KMS-11 (cell line): ENCODE results near the gene GINS2.

Source experiments
- H2AFZ ChIP-seq: fragments of 200-600 bp; sonication (generic); 2 replicates; pipeline ENCODE4 v1.6.1; 2016; ENCODE audit warnings: antibody characterized with exemption, mixed run types, low read depth
- H3K27ac ChIP-seq: fragments of 200-600 bp; sonication (generic); 2 replicates; pipeline ENCODE4 v1.6.1; 2016; ENCODE audit warnings: mild to moderate bottlenecking, mixed run types
- H3K27me3 ChIP-seq: fragments of 200-600 bp; sonication (generic); 2 replicates; pipeline ENCODE4 v1.6.1; 2017; ENCODE audit warnings: mild to moderate bottlenecking, low read depth, mixed run types, moderate library complexity; ENCODE audit not compliant: insufficient read depth
- H3K36me3 ChIP-seq: fragments of 200-600 bp; sonication (generic); 2 replicates; pipeline ENCODE4 v1.6.1; 2017; ENCODE audit warnings: mild to moderate bottlenecking, mixed run types; ENCODE audit not compliant: insufficient read depth
- H3K4me1 ChIP-seq: fragments of 200-600 bp; sonication (generic); 2 replicates; pipeline ENCODE4 v1.6.1; 2016; ENCODE audit warnings: mild to moderate bottlenecking, low read depth, mixed run types; ENCODE audit not compliant: poor library complexity, severe bottlenecking
- H3K4me2 ChIP-seq: fragments of 200-600 bp; sonication (generic); 2 replicates; pipeline ENCODE4 v1.7.0; 2016; ENCODE audit warnings: mild to moderate bottlenecking, mixed run types
- H3K4me3 ChIP-seq: fragments of 200-600 bp; sonication (generic); IDR thresholded peaks from 2 replicates; pipeline ENCODE4 v1.6.1; 2017; ENCODE audit warnings: low read depth, low read length, mixed read lengths; ENCODE audit not compliant: insufficient read depth
- H3K79me2 ChIP-seq: fragments of 200-600 bp; sonication (generic); 2 replicates; pipeline ENCODE4 v1.6.1; 2016; ENCODE audit warnings: low read depth, mixed run types; ENCODE audit not compliant: insufficient read depth
- H3K9ac ChIP-seq: fragments of 200-600 bp; sonication (generic); 2 replicates; pipeline ENCODE4 v1.6.1; 2016; ENCODE audit warnings: mild to moderate bottlenecking, mixed run types
- H4K20me1 ChIP-seq: fragments of 200-600 bp; sonication (generic); 2 replicates; pipeline ENCODE4 v1.6.1; 2016; ENCODE audit warnings: mild to moderate bottlenecking, mixed run types; ENCODE audit not compliant: insufficient read depth
- TF ChIP-seq, protein P1 (sequence below): fragments of 200-600 bp; sonication (generic); conservative IDR thresholded peaks from 2 replicates; pipeline ENCODE4 v1.6.1; 2017; ENCODE audit warnings: low read depth, mild to moderate bottlenecking, antibody characterized with exemption, low read length, moderate library complexity, mixed read lengths

The GINS2 gene

DNA sequence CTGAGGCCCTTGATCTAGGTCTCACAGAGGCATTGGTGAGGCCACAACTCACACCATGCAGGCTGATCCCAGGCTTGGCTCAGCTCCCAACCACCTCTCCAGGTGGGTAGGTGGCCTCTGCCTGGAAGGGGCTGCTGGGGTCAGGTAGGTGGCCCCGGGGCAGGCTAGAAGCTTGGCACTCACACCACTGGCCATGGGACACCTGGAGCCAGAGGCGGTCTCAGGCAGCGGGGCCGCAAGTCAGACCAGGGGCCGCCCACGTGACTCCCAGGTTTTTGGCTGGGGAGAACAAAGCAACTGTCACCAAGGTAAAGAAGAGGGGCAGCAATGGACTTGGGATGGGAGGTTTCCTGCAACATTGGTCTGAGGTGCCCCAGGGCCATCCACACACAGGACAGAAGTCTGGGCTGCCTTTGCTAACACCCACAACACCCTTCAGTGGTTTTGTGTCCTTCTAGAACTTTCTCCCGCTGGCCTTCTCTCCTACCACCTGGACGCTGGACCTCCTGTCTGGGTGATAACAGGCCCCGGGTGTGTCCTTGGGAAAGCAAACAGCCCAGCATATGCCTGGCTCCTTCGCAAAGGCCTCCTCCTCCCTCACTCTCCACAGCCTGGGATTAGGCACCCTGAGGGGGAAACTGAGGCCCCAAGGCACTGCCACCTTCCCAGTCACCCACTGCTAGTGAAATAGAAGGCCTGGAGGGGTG, 45.7 kb upstream of the GINS2 start:
- Histone ChIP-seq H3K4me2 (no peak overlapping the region), H3K79me2 (no peaks in the 10 kb centered on the region), H4K20me1 (no peaks in the 10 kb centered on the region)

DNA sequence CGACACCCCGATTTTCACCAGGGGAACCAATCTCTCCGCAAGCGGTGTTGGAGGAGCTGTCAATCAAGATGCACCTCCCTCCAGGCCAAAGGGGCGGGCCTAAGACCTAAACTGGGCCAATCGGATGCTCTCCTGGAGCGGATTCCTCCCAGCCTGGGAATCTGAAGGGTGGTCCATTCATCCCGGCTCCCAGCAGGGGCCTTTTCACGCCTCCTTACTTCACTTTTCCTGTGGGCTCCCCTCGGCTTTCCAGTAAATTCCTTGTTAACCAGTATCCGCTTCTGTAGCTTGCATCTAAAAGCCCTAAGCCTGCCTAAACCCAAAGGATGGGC, 45.1 kb upstream of the GINS2 start:
- H3K4me3 ChIP-seq: no peak overlapping the region
- TF ChIP-seq, protein P1, sequence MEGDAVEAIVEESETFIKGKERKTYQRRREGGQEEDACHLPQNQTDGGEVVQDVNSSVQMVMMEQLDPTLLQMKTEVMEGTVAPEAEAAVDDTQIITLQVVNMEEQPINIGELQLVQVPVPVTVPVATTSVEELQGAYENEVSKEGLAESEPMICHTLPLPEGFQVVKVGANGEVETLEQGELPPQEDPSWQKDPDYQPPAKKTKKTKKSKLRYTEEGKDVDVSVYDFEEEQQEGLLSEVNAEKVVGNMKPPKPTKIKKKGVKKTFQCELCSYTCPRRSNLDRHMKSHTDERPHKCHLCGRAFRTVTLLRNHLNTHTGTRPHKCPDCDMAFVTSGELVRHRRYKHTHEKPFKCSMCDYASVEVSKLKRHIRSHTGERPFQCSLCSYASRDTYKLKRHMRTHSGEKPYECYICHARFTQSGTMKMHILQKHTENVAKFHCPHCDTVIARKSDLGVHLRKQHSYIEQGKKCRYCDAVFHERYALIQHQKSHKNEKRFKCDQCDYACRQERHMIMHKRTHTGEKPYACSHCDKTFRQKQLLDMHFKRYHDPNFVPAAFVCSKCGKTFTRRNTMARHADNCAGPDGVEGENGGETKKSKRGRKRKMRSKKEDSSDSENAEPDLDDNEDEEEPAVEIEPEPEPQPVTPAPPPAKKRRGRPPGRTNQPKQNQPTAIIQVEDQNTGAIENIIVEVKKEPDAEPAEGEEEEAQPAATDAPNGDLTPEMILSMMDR: no peak
- no peak overlapping the region for H3K4me2 ChIP-seq

More for the DNA sequence above, 45.7 kb upstream of the GINS2 start:
- H3K4me1 ChIP-seq: no peaks in the 10 kb centered on the region
- no peak overlapping the region for H3K27ac ChIP-seq
- no peak overlapping the region for H3K9ac ChIP-seq
- no peak overlapping the region for H3K4me3 ChIP-seq
- H3K36me3 ChIP-seq: no peaks in the 10 kb centered on the region
- H2AFZ ChIP-seq: no peak overlapping the region
- H3K27me3 ChIP-seq: peaks cover 81% of the 10 kb centered on the region
- TF ChIP-seq, protein P1: no peak

DNA sequence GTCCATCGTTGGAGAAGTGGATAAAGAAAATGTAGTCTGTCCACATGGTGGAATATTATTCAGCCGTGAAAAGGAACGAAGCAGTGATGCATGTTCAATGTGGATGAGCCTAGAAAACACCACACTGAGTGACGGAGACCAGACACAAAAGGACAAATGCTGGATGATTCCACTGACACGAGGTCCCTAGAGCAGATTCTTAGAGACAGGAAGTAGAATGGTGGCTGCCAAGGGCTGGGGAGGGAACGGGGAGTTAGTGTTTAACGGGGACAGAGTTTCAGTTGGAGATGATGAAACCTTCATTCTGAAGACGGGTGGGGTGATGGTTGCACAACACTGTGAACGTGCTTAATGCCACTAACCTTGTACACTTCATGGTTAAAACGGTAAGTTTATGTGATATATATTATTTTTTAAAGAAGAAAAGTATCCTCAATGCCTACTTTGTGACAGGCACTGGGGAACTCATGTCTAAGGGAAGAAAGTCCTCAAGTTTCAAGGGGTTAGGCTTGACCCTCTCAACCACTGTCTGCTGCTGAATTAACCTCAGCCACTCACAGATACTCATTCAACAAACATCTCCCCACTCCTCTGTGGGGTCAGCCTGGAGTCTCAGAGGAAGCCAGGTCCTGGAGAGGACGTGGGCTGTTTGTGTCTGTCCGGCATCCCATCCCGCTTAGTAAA, 44.5 kb upstream of the GINS2 start:
- Histone ChIP-seq H3K27ac (no peak overlapping the region), H3K4me3 (no peak overlapping the region), H3K27me3 (peaks cover 81% of the 10 kb centered on the region), H2AFZ (no peak overlapping the region), H3K4me1 (no peaks in the 10 kb centered on the region), H3K4me2 (no peak overlapping the region), H4K20me1 (no peaks in the 10 kb centered on the region), H3K79me2 (no peaks in the 10 kb centered on the region), H3K36me3 (no peaks in the 10 kb centered on the region), H3K9ac (no peak overlapping the region)
- TF ChIP-seq, protein P1: no peak

More for the DNA sequence above, 45.1 kb upstream of the GINS2 start:
- Histone ChIP-seq H3K36me3 (no peaks in the 10 kb centered on the region), H3K27me3 (peaks cover 81% of the 10 kb centered on the region), H2AFZ (no peak overlapping the region), H3K79me2 (no peaks in the 10 kb centered on the region), H4K20me1 (no peaks in the 10 kb centered on the region), H3K4me1 (no peaks in the 10 kb centered on the region), H3K9ac (no peak overlapping the region), H3K27ac (no peak overlapping the region)

DNA sequence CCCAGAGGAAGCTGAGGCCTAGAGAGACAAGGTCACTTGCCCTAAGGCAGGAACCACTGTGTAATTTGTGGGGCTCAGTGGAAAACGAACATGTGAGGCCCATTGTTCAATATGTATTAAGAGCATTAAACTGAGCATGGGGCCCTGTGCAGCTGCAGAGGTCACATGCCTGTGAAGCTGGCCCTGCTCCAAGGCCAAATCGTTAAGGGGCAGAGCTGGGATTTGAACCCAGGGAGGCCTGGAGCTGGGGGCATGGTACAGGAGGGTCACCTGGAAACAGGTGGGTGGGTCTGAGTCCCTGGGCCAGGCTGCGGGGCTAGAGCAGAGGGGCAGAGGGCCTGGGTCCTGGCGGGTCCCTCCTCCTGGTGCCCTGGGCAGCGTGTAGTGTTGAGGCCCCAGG, 42.4 kb upstream of the GINS2 start:
- H2AFZ ChIP-seq: no peak overlapping the region
- TF ChIP-seq, protein P1: no peak
- no peaks in the 10 kb centered on the region for H4K20me1 ChIP-seq
- H3K27me3 ChIP-seq: peaks cover 84% of the 10 kb centered on the region
- no peaks in the 10 kb centered on the region for H3K36me3 ChIP-seq
- no peak overlapping the region for H3K9ac ChIP-seq
- no peaks in the 10 kb centered on the region for H3K4me1 ChIP-seq
- no peak overlapping the region for H3K4me2 ChIP-seq
- H3K79me2 ChIP-seq: no peaks in the 10 kb centered on the region
- H3K27ac ChIP-seq: no peak overlapping the region
- H3K4me3 ChIP-seq: no peak overlapping the region
